A172 (cell line): ENCODE results near the gene MPRIP. TPM values are rescaled to one million over a fixed set of nuclear protein-coding genes. Genes with fewer than 3 reads are reported as not detected.

Experiments
- DNase-seq: peaks from one replicate; pipeline ENCODE4 v3.0.0-alpha.2; 2015; ENCODE audit warnings: low spot score
- total RNA-seq: library from RNA; depleted of rRNA; stranded (reverse); fragments of >200 nt; shearing (Covaris generic); gene quantifications from 2 replicates; pipeline ENCODE4 v1.2.3, GENCODE V29; 2014

Gene MPRIP
- total RNA-seq, 1 experiment from 2014 or later: 299 TPM

GRCh38 chr17:17066021-17066420 lies 23.8 kb downstream of the MPRIP start:
- no peak for DNase-seq

DNA sequence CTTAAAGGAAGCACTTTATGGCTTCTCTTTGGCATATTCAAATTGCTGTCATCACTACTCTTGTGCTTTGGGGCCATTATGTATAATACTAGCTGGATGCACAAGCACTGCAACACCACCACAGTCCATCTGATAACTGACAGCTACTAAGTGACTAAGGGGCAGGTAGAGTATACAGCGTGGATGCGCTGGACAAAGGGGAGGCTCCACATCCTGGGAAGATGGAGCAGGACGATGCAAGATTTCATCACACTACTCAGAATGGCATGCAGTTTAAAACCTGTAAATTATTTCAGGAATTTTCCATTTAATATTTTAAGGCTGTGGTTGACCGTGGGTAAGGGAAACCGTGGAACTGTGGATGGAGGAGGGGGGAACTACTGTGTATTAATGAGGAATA lies 25.0 kb downstream of the MPRIP start:
- peak; percentile 80 for DNase-seq

GRCh38 chr17:17069849-17070248 lies 27.6 kb downstream of the MPRIP start:
- DNase-seq: no peak

DNA sequence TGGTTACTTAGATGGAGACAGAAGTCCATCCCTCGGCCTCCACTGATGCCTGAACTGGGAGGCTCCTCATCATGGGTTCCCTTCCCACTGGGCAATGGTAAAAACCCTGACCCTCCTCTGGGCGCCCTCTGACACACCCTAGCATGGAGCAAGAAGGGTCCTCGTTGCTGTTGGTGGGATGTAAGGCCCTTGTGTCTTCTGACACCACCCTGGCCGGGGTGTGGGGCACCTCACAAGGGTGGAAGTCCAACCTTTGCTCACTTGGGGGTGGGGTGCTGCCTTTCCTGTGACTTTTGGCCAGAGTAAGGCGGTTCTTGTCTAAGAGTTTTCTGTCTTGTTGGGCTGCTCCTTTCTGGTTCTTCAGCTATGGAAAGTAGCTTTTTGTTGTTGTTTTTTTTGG lies 28.7 kb downstream of the MPRIP start:
- no peak for DNase-seq

GRCh38 chr17:17071531-17072360 lies 29.5 kb downstream of the MPRIP start:
- DNase-seq: no peak

DNA sequence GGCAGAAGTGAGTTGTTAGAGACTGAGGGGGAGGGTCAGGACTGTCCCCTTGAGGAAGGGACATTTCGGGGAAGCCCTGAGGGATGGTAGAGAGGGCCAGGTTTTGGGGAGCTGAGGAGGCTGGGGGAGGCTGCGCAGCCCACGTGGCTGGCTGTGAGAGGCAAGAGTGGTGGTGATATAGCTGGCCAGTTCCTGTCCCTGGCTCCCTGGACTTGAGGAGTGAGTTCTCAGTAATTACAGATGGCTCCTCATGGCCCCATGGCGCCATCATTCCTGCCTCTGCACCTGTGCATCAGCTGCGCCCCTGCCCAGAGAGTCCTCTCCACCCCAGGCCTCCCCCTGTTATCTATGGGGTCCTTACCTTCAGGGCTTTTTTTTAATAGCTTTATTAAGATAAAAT lies 30.3 kb downstream of the MPRIP start:
- no peak for DNase-seq

- DNase-seq: no peak
These were observed 30.8 kb downstream of the MPRIP start for GRCh38 chr17:17073030-17073564.

- no peak for DNase-seq
These were observed 31.5 kb downstream of the MPRIP start for GRCh38 chr17:17073581-17074403.

GRCh38 chr17:17075125-17075781 lies 33.0 kb downstream of the MPRIP start:
- DNase-seq: no peak

DNA sequence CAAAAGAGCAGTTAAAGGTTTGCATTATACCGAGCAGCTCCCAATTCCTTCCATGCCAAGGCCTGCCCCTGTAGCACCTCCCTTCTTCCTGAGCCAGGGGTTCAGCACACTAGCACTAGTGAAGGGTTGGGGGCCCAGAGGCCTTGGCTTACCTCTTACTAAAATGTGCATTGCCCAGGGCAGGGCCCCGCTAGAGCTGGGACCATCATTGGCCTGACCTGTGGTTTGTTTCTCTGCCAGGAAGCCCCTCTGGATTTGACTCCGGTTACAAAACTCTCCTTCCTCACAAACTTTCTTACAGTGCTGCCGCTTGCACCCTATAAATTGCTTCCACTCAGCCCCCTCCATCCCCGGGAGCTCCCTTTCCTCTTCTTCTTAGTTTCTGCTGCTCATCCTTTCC lies 33.8 kb downstream of the MPRIP start:
- no peak for DNase-seq

- DNase-seq: no peak
These were observed 34.8 kb downstream of the MPRIP start for GRCh38 chr17:17077101-17077500.

DNA sequence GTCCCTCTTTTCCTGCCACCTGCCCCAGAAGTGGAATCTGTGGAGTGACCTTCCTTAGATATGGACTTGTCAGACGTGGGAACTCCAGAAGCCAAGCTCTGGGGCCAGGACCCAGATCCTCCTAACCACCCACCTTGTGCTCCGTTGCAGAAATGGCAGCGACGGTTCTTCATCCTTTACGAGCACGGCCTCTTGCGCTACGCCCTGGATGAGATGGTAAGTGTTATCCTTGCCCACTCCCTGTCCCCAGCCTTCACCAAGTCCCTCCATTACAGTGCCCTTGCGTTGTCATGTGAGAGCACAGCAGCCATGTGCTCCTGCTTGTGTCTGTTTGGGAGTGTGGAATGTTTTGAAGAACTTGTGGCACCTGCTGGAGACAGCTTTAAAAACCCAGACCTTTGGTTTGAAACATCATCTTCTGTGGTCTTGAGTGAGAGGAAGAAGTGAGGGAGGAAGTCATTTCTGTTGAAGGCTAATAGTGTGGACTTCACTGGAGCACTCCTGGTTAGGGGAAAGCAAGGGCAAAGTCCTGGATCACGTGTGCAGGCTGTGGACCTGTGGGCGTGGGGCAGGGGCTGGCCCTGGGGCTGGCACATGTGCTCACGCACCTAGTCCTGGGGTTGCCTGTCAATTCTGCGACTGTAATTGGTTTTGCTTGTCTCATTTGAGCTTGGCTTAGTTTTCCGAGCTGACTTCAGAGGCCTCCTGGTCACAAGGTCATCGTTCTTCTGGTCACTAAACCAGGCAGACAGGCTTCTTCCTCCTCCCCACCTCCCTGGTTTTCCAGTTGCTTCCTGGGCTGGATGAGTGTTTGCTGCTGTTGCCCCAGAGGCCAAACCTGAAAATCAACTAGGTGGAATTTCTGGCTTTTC lies 35.8 kb downstream of the MPRIP start:
- no peak for DNase-seq

- DNase-seq: no peak
These were observed 36.6 kb downstream of the MPRIP start for GRCh38 chr17:17078832-17079231.

- DNase-seq: no peak
These were observed 37.1 kb downstream of the MPRIP start for GRCh38 chr17:17079336-17079735.

DNA sequence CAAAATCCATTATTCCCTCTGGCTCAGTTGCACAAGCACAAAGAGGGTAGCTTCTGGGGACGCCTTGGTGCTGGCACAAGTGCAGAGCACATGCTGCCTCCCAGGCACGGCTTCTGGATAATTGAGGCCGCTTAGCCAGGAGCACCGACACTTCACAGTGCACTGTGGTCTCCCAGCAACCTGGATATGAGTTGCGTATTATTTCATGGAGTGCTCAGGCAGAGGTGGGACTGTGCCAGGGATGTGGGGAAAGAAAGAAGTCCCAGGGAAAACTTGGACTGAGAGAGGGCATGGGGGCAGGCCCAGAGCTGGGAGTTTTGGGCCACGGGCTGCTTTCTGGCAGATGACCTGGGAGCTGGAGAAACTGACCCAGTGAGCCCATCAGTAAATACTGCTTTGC lies 37.5 kb downstream of the MPRIP start:
- no peak for DNase-seq

DNA sequence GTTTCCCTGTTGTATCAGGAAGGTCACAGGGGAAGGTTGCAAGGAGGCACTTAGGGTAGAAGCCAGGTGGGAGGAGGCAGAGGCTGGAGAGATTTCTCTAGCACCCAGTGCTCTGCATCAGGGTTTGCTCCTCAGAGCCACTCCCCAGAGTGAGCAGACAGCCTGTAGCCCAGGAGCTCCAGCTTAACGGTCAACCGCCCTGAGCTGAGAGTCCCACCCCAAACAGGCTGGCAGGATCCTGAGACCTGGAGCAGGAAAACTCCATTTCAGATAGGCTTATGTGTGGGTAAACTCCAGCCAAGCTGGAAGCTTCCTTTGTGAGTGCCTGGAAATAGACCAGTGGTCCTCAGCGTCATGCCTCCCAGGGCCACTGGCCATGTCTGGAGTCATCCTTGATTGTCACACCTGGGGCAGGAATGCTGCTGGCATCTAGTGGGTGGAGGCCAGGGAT lies 37.9 kb downstream of the MPRIP start:
- no peak for DNase-seq

- no peak for DNase-seq
These were observed 38.5 kb downstream of the MPRIP start for GRCh38 chr17:17080781-17081180.

DNA sequence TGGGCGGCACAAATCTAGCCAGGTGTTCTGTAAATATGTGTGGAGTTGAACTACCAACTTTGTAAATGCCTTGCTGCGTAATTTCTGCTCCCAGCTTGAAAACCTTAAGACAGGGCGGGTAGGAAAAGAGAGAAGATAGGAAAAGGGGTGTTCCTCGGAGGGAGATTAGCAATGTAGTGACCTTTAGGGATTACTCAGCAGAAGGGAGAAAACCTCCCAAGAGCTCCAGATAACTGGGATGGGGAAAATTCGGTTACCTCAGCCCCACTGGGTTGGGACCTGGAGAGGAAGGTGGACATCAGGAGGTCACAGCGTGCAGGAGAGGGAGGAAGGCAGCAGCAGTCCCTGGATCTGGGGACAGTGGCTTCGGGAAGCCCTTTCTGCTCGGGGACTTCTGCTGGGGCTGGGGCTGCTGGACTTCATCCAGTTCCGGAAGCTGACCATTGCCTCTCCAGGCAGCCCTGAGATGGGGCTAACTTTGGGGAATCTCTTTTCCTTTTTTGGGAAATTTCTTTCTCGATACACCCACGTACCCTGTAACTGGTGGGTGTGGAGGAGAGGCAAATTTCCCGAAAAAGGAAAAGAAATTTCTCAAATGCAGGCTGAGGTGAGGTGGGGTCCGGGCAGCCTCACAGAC lies 39.2 kb downstream of the MPRIP start:
- no peak for DNase-seq

DNA sequence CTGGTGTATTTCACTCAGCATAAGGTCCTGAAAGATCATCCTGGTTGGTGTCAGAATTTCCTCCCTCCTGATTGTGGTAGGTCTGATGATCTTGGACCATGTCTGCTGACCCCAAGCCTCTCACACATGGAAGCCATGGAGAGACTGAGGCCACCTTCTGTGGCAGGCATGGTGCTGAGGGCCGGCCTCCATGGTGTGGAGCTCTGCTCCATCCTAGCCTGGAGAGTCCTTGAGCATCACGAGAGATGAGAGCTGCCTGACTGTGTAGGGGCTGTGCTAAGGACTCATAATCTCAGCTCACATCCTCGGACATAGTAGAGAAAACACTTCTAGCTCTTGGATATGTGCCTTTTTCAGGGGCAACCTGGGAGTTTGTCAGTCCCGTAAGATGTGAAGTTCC lies 40.6 kb downstream of the MPRIP start:
- no peak for DNase-seq

GRCh38 chr17:17084317-17084835 lies 42.1 kb downstream of the MPRIP start:
- no peak for DNase-seq
